DND-41 (cell line): Measurements from ENCODE around the gene PRKAG2.

Experiments used
- ATAC-seq: fragments of 200-7000 bp; cut with Tn5 transposase; 3 replicates; pipeline ENCODE4 v1.9.1; 2021; ENCODE audit warnings: low read depth; ENCODE audit not compliant: insufficient read depth
- DNase-seq: peaks from one replicate; pipeline ENCODE4 v3.0.0-alpha.2; 2020
- H2AFZ ChIP-seq: 2 replicates; pipeline ENCODE4 v1.6.0; 2012; ENCODE audit warnings: low read depth, low read length
- H3K27ac ChIP-seq: 2 replicates; pipeline ENCODE4 v1.5.1; 2012; ENCODE audit warnings: low read length, inconsistent platforms
- H3K27me3 ChIP-seq: fragments of 200-600 bp; sonication (generic); 2 replicates; pipeline ENCODE4 v1.6.0; 2012; ENCODE audit warnings: low read length, mild to moderate bottlenecking, inconsistent platforms; ENCODE audit not compliant: insufficient read depth, poor library complexity
- H3K36me3 ChIP-seq: 2 replicates; pipeline ENCODE4 v1.5.1; 2012; ENCODE audit warnings: low read length, inconsistent platforms; ENCODE audit not compliant: insufficient read depth
- H3K4me1 ChIP-seq: 2 replicates; pipeline ENCODE4 v1.5.1; 2012; ENCODE audit warnings: mild to moderate bottlenecking, low read length; ENCODE audit not compliant: insufficient read depth
- H3K4me2 ChIP-seq: 2 replicates; pipeline ENCODE4 v1.6.0; 2012; ENCODE audit warnings: mild to moderate bottlenecking, moderate library complexity, low read length, inconsistent platforms; ENCODE audit not compliant: insufficient read depth
- H3K4me3 ChIP-seq, 2 experiments: fragments of 200-600 bp in 1 of 2; shearing (Covaris generic) in 1 of 2; 2 replicates each; pipeline ENCODE4 v1.5.1; 2012 to 2016; ENCODE audit warnings: inconsistent platforms in 2 of 2, low read length in 2 of 2, mild to moderate bottlenecking in 2 of 2, low read depth in 1 of 2, moderate library complexity in 1 of 2
- H3K79me2 ChIP-seq: 2 replicates; pipeline ENCODE4 v1.6.0; 2012; ENCODE audit warnings: low read length, inconsistent platforms; ENCODE audit not compliant: insufficient read depth
- H3K9ac ChIP-seq: 2 replicates; pipeline ENCODE4 v1.6.0; 2012; ENCODE audit warnings: low read depth, mild to moderate bottlenecking, inconsistent platforms, low read length, moderate library complexity
- H3K9me3 ChIP-seq: 2 replicates; pipeline ENCODE4 v1.5.1; 2012; ENCODE audit warnings: low read length, moderate library complexity, mild to moderate bottlenecking, inconsistent platforms; ENCODE audit not compliant: insufficient read depth, severe bottlenecking
- H4K20me1 ChIP-seq: 2 replicates; pipeline ENCODE4 v1.6.0; 2012; ENCODE audit warnings: low read length; ENCODE audit not compliant: insufficient read depth
- EZH2 ChIP-seq: IDR thresholded peaks from 3 replicates; pipeline ENCODE4 v1.6.1; 2012; ENCODE audit warnings: borderline replicate concordance, low read depth, mild to moderate bottlenecking, moderate library complexity, low read length, inconsistent platforms; ENCODE audit not compliant: severe bottlenecking
- TF ChIP-seq, protein P1 (sequence below): IDR thresholded peaks from 2 replicates; pipeline ENCODE4 v1.5.1; 2012; ENCODE audit warnings: borderline replicate concordance, low read length, moderate library complexity, mild to moderate bottlenecking; ENCODE audit not compliant: poor library complexity, severe bottlenecking; ENCODE audit errors: extremely low read depth

PRKAG2 gene

DNA sequence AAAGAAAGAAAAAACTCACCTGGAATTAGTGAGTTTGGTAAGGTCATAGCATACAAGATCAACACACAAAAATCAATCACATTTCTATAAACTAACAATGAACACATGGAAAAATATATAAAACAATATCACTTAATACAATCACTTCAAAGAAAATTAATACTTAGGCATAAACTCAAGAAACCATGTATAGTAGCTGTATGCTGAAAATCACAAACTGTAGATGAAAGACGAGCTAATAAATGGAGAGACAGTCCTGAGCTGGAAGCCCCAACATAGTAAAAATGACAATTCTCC lies 243.5 kb downstream of the PRKAG2 start:
- Histone ChIP-seq H3K36me3 (no peaks in the 10 kb centered on the region), H3K79me2 (no peaks in the 10 kb centered on the region), H3K4me2 (no peak overlapping the region), H3K9me3 (no peaks in the 10 kb centered on the region), H3K27ac (no peak overlapping the region), H2AFZ (no peak overlapping the region), H3K9ac (no peak overlapping the region), H3K4me3 (no peak overlapping the region), H3K27me3 (peaks cover 16% of the 10 kb centered on the region), H4K20me1 (no peaks in the 10 kb centered on the region), H3K4me1 (no peaks in the 10 kb centered on the region)
- ATAC-seq (no peak), DNase-seq (no peak)
- TF ChIP-seq EZH2 = no peak
- TF ChIP-seq, protein P1, sequence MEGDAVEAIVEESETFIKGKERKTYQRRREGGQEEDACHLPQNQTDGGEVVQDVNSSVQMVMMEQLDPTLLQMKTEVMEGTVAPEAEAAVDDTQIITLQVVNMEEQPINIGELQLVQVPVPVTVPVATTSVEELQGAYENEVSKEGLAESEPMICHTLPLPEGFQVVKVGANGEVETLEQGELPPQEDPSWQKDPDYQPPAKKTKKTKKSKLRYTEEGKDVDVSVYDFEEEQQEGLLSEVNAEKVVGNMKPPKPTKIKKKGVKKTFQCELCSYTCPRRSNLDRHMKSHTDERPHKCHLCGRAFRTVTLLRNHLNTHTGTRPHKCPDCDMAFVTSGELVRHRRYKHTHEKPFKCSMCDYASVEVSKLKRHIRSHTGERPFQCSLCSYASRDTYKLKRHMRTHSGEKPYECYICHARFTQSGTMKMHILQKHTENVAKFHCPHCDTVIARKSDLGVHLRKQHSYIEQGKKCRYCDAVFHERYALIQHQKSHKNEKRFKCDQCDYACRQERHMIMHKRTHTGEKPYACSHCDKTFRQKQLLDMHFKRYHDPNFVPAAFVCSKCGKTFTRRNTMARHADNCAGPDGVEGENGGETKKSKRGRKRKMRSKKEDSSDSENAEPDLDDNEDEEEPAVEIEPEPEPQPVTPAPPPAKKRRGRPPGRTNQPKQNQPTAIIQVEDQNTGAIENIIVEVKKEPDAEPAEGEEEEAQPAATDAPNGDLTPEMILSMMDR = no peak

DNA sequence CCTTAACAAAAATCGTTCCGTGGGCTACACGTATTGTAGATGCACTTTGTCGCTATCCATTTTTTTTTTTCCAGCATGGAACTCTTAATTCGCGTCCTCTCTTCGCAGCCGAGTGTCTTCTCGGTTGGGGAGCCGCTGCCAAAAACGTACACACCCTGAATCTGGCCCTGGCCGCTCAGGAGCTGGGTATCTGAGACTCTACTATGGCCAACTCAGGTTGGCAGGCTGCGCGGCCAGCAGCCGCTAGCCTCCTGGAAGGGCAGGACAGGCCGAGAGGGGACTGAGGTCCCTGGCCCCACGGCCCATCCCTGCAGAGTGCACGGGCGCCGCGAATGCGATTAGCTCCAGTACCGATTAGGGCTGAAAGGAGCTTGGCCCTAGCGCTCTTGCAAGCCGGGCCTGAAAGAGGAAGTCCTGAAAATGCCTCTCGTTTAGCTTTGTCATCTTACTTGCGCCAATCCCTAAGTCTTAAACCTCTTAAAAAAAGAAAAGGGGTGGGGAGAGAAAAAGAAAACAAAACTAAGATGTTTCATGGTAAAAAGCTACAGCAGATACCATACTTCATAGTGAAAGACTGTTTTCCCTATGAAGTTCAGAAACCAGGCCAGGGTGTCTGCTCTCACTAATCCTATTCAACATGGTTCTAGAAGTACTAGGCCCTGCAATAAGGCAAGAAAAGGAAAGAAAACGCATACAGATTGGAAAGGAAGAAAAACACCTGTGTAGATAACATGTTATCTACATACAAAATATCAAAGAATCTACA lies 244.0 kb downstream of the PRKAG2 start:
- H3K9me3 ChIP-seq = no peaks in the 10 kb centered on the region
- no peaks in the 10 kb centered on the region for H3K4me1 ChIP-seq
- H3K36me3 ChIP-seq = no peaks in the 10 kb centered on the region
- no peak overlapping the region for H3K4me2 ChIP-seq
- H3K79me2 ChIP-seq = no peaks in the 10 kb centered on the region
- H3K9ac ChIP-seq = no peak overlapping the region
- no peaks in the 10 kb centered on the region for H4K20me1 ChIP-seq
- TF ChIP-seq, protein P1 = no peak
- TF ChIP-seq EZH2 = no peak
- DNase-seq = no peak
- H3K27me3 ChIP-seq = peaks cover 16% of the 10 kb centered on the region
- no peak overlapping the region for H3K4me3 ChIP-seq
- no peak for ATAC-seq
- no peak overlapping the region for H2AFZ ChIP-seq
- H3K27ac ChIP-seq = no peak overlapping the region

DNA sequence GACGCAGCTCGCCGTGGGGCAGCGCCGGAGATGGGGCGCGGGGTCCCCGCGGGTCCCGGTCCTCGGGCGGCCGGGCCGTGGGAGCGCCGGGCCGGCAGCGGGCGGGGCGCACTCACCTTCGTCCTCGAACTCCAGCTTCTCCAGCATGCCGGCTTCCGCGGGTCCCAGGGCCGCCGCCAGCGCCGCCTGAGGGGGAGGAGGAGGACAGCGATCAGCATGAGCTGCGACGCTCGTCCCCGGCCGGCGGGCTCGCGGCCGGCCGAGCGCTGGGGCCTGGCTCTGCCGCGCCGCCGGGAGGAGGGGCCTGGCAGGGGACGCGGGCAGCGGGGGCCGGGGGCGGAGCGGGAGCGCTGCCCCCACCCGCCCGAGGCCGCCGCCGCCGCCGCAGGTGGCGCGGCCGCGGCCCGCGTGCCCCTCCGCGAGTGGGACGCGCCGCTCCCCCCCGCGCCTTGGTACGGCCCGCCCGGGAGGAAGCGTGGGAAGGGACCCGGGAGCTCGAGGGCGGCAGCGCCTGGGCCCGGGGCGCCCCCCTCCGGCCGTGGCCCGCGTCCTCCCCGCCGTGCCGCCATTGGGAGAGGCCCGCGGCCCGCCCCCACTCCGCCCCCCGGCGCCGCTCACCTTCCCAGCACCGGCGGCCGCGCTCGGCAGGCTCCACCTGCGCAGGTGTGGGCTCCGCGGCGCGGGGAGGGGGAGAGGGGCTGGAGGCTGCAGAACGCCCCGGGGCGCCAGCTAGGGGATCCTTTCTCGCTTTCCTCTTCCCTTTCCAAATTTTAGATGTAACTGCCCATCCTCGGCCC lies 244.8 kb downstream of the PRKAG2 start:
- no peak for TF ChIP-seq EZH2
- TF ChIP-seq, protein P1 = no peak
- Histone ChIP-seq H3K9me3 (no peaks in the 10 kb centered on the region), H3K9ac (no peak overlapping the region), H3K79me2 (no peaks in the 10 kb centered on the region), H3K4me1 (no peaks in the 10 kb centered on the region), H2AFZ (no peak overlapping the region), H3K36me3 (no peaks in the 10 kb centered on the region), H4K20me1 (no peaks in the 10 kb centered on the region), H3K27ac (no peak overlapping the region), H3K4me3 (no peak overlapping the region), H3K4me2 (no peak overlapping the region), H3K27me3 (peaks cover 11% of the 10 kb centered on the region)
- DNase-seq (no peak), ATAC-seq (no peak)
